GM12892 (cell line): ENCODE data around the gene MFSD2A.
"Not testable (repeated sequence)": the region's sequence is repeated elsewhere in the genome, so short reads cannot be mapped to it uniquely, and the experiment has no call there.

Experiments used
- DNase-seq: peaks from one replicate; pipeline ENCODE4 v3.0.0; 2011; ENCODE audit not compliant: insufficient read length
- FAIRE-seq: peaks from 2 replicates; lab custom pipeline; 2011; peaks lifted over from hg19 to GRCh38; lab: Jason Lieb, UNC
- POLR2A ChIP-seq: IDR thresholded peaks from 2 replicates; pipeline ENCODE4 v1.6.1; 2011; ENCODE audit warnings: low read depth, low read length, control low read depth
- POLR2AphosphoS5 ChIP-seq: IDR thresholded peaks from 2 replicates; pipeline ENCODE4 v1.6.1; 2011; ENCODE audit warnings: low read depth, low read length, control low read depth
- TAF1 ChIP-seq: IDR thresholded peaks from 2 replicates; pipeline ENCODE4 v1.6.1; 2011; ENCODE audit warnings: low read depth, mild to moderate bottlenecking, control low read depth, low read length, borderline replicate concordance

The MFSD2A gene

DNA sequence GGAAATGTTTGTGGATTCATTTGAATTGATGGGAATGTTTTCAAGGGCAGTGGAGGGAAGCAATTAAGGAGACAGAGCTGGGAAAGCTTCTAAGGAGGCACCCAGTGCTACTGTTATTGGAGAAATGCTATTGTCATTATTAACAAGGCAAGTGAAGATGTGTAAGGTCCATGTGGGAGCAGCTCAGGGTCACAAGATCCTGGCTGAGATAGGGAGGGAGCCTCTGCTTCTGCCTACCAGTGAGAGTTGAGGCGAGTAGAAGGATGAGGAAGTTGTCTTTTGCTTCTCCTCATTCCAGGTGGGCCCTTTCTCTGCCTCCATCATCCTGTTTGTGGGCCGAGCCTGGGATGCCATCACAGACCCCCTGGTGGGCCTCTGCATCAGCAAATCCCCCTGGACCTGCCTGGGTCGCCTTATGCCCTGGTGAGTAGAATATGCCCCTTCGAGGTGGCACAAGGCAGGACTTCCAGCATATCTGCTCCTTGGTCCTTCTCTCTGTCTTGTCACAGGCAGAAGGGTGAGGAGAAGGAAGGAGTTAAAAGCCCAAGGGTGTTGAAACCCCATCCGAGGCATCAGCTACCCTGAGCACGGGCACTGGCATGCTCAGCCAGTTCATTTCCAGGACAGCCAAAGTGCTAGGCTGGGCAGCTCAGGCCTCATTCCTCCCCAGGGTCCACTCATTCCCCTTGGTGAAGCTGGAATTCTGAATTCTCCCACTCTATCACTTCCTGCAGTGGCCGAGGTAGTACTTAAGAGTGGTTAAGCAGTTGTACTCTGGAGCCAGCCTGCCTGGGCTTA lies 3.7 kb downstream of the MFSD2A start:
- no peak for DNase-seq
- TF ChIP-seq POLR2AphosphoS5: no peak
- TF ChIP-seq TAF1: no peak
- TF ChIP-seq POLR2A: no peak
- peak; percentile 9 for FAIRE-seq

DNA sequence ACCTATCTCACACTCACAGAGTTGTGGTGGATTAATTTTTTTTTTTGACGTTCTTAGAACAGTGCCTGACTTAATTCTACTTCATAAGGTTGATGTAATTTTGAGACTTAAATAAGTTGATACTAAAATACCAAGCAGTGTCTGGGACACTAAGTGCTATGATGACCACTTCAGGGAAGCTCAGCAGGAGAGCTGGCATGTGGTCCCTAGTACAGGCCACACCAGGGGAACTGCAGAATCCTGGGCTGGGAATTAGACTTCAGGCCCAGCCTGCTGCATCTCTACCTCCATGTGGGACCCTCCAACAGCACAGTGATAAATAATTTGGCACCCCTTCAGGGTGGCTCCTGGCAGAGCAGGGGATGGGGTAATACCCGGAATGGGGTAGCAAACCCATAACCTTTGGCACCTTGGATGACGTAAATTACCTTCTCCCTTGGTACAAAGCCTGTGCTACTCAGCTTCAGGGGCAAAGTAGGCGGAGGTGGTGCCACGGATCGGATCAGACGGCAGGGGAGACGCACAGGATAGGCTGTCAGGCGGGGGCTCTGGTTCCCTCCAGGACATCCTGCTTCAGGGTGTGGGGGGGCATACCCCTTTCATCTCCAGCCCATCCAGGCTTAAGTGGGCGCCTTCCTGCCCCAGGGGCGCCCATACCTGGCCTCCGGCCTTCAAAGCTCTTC lies 4.8 kb downstream of the MFSD2A start:
- DNase-seq (no peak), FAIRE-seq (no peak)
- TF ChIP-seq POLR2A (no peak), TAF1 (no peak), POLR2AphosphoS5 (no peak)

DNA sequence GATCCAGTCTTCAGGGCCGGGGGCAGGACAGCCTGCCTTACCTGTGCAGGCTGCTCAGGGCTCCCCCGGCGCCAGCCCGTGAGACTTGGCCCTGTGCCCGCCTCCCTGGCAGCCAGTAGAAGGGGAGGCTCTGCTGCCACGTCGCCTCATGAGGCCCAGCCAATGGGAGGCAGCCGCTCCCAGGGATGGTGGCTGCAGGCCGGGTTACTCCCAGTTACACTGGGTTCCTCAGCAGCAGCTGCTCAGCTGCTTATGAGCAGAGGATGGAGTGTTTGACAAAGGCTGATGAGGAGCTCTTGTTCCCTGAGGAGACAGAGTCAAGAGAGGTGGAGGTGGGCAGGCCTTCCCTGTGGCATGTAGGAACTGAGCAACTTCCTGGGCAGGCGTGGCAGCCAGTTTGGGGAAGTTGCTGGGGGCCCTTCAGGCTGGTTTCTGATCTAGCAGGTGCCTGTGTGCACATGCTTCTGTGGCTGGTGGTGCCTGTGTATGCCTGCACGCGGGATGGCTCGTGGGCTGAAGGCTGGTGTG lies 5.5 kb downstream of the MFSD2A start:
- FAIRE-seq (peak; percentile 92), DNase-seq (peak; percentile 55)
- TF ChIP-seq POLR2A (no peak), POLR2AphosphoS5 (no peak), TAF1 (no peak)

DNA sequence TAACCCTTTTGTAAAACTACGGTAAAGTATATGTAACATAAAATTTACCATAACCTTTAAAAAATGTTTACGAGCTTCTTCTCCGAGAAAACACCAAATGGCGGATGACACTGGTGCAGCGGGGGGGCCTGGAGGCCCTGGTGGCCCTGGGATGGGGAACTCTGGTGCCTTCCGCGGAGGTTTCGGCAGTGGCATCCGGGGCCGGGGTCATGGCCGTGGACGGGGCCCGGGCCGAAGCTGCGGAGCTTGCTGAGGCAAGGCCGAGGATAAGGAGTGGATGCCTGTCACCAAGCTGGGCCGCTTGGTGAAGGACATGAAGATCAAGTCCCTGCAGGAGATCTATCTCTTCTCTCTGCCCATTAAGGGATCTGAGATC lies 7.5 kb downstream of the MFSD2A start:
- DNase-seq (no peak), FAIRE-seq (no peak)
- no peak for TF ChIP-seq POLR2A
- TF ChIP-seq TAF1: no peak

DNA sequence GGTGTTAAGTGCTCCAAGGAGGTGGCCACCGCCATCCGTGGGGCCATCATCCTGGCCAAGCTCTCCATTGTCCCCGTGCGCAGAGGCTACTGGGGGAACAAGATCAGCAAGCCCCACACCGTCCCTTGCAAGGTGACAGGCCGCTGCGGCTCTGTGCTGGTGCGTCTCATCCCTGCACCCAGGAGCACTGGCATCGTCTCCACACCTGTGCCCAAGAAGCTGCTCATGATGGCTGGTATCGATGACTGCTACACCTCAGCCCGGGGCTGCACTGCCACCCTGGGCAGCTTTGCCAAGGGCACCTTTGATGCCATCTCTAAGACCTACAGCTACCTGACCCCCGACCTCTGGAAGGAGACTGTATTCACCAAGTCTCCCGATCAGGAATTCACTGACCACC lies 8.0 kb downstream of the MFSD2A start:
- FAIRE-seq, DNase-seq: not testable (repeated sequence)

DNA sequence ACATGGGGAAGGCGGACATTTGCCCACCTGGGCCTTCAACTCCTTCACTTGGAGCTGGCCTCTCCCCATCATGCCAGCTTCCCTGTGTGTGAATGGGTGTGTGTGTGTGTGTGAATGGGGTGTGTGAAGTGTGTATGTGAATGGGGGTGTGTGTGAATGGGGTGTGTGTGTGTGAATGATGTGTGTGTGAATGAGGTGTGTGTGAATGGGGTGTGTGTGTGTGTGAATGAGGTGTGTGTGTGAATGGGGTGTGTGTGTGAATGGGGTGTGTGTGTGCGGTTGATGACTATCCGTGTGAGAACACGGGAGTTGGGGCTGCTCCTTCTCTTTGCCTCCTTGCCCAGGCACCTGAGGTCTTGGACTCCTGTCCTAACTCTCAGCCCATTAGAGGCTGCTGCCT lies 9.6 kb downstream of the MFSD2A start:
- peak; percentile 9 for FAIRE-seq
- DNase-seq: no peak
- TF ChIP-seq POLR2AphosphoS5 (peak; percentile 77; the same call in 1 of the 2 replicates), TAF1 (no peak), POLR2A (peak; percentile 42)

DNA sequence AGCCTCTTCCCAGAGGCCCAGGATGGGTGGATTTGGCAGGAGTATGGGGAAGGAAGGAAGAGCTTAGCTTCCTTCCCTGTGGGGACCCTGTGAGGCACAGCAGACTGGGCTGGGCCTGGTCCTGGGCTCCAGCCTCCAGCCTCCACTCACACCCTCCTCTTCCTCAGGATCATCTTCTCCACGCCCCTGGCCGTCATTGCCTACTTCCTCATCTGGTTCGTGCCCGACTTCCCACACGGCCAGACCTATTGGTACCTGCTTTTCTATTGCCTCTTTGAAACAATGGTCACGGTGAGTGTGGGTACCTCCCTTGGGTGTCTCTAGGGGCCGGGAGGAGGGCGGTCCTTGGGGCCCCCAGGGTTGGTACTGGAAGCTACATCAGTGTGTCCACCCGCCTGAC lies 10.1 kb downstream of the MFSD2A start:
- FAIRE-seq: no peak
- TF ChIP-seq TAF1 (no peak), POLR2AphosphoS5 (no peak), POLR2A (no peak)
- no peak for DNase-seq

DNA sequence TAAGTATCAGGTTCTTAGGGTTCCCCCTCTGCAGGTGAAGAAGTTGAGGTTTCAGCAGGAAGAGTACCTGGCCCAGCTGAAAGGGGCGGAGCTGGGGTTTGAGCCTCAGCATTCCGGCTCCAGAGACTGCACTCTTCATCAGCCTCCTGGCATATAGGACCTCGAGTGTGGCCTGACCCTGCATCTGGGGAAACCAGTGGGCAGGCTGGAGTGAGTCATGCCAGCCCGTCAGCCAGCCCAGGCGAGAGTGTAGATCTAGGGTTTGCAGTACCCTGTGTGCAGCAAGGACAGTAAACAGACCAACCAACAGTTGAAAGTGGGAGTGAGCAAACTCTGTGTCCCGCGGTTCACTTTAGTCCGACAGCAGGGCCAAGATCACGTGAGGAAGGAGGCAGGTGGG lies 14.1 kb downstream of the MFSD2A start:
- FAIRE-seq (no peak), DNase-seq (no peak)
- TF ChIP-seq POLR2A (no peak; the same call in 1 of the 2 replicates), POLR2AphosphoS5 (no peak), TAF1 (no peak)

DNA sequence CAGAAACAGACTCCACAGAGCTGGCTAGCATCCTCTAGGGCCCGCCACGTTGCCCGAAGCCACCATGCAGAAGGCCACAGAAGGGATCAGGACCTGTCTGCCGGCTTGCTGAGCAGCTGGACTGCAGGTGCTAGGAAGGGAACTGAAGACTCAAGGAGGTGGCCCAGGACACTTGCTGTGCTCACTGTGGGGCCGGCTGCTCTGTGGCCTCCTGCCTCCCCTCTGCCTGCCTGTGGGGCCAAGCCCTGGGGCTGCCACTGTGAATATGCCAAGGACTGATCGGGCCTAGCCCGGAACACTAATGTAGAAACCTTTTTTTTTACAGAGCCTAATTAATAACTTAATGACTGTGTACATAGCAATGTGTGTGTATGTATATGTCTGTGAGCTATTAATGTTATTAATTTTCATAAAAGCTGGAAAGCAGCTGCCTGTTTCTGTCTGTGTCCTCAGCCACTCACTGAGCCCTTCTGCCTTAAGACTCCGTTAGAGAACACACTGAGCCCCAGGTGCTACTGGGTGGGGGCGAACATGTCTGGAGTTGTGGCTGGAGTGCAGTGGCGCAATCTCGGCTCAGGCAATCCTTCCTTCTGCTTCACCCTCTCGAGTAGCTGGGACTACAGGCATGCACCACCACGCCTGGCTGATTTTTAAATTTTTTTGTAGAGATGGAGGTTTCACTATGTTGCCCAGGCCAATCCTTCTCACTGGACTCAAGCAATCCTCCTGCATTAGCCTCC lies 14.8 kb downstream of the MFSD2A start:
- FAIRE-seq (no peak), DNase-seq (no peak)
- TF ChIP-seq POLR2AphosphoS5 (no peak), TAF1 (no peak), POLR2A (no peak)

DNA sequence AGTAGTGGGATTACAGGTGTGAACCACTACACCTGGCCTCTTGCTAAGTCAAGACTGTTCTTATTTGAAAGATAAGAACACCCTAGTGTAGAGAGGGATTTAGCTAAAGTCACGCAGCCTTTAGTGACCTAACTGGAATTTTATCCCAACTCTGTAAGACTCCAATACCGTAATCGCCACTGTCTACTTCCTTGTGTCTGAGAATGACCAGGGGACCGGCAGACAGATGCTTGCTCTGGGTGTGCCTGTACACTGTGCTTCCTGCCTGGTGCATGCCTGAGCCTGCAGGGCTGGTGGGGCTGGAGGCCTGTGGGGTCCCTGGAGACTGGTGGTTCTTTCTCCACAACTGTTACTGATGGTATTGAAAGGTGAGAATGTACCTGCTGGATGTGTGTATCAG lies 15.3 kb downstream of the MFSD2A start:
- DNase-seq (no peak), FAIRE-seq (no peak)
- no peak for TF ChIP-seq TAF1
- TF ChIP-seq POLR2A: no peak
- TF ChIP-seq POLR2AphosphoS5: no peak

DNA sequence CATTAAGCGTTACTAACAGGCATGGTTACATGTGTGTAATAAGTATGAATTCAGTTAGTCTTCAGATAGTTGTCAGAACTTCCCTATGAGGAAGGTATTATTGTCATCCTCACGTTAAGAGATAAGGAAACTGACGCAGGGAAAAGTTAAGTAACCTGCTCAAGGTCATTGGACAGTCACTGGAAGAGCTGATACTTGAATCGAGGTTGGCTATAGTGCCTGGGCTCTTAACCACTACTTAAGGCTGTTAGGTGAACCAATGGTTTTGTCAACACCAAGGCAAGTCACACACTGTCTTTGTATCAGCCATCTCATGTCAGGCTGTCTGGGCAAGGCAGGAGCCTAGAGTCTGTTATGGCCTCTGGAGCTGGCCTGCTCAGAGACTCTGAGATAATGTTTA lies 16.2 kb downstream of the MFSD2A start:
- TF ChIP-seq POLR2A: no peak
- TF ChIP-seq TAF1: no peak
- TF ChIP-seq POLR2AphosphoS5: no peak
- FAIRE-seq: no peak
- no peak for DNase-seq

DNA sequence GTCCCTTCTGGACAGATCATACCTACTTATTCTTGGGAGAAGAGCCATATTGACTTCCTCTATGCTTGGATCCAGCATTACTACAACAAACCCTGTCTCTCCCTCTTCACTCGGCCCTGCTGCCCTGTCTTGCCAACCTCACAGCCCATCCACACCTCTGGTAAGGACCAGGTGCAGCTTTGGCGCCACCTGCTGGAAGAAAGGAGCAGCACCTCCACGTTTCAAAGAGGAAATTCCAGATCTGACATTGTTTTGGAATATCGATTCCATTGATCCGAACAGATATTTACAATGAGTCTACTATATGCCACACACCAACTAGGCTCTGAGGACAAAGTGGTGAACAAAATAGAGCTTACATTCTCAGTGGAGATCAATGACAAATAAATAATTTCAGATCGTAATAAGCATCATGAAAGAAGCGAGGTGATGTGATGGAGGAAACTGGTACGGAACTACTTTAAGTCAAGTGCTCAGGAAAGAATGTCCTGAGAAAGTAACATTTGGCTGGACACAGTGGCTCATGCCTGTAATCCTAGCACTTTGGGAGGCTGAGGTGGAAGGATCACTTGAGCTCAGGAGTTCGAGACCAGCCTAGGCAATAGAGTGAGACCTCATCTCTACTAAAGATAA lies 18.7 kb downstream of the MFSD2A start:
- FAIRE-seq: peak; percentile 94
- TF ChIP-seq TAF1: no peak
- no peak for TF ChIP-seq POLR2A
- no peak for TF ChIP-seq POLR2AphosphoS5
- peak; percentile 65 for DNase-seq
